SU-DHL-6 (cell line): Measurements from ENCODE around the gene ATXN2.

Experiments
- CTCF ChIP-seq: fragments of 200-600 bp; sonication (generic); IDR thresholded peaks from one replicate; pipeline ENCODE4 v1.5.1; 2017; ENCODE audit warnings: antibody characterized with exemption, mild to moderate bottlenecking, low read length, moderate library complexity; ENCODE audit not compliant: insufficient read depth, poor library complexity, severe bottlenecking
- EZH2phosphoT487 ChIP-seq: fragments of 200-600 bp; sonication (generic), shearing (Covaris generic); conservative IDR thresholded peaks from 2 replicates; pipeline ENCODE4 v1.6.1; 2018; ENCODE audit warnings: mild to moderate bottlenecking, antibody characterized with exemption, low read length, moderate library complexity, mixed read lengths

GRCh38 chr12:111431772-111432171 is 167.3 kb downstream of the ATXN2 start:
- TF ChIP-seq CTCF (no peak), EZH2phosphoT487 (no peak)
